ENCODE measurements around the gene SLC6A18.

The SLC6A18 gene

DNA sequence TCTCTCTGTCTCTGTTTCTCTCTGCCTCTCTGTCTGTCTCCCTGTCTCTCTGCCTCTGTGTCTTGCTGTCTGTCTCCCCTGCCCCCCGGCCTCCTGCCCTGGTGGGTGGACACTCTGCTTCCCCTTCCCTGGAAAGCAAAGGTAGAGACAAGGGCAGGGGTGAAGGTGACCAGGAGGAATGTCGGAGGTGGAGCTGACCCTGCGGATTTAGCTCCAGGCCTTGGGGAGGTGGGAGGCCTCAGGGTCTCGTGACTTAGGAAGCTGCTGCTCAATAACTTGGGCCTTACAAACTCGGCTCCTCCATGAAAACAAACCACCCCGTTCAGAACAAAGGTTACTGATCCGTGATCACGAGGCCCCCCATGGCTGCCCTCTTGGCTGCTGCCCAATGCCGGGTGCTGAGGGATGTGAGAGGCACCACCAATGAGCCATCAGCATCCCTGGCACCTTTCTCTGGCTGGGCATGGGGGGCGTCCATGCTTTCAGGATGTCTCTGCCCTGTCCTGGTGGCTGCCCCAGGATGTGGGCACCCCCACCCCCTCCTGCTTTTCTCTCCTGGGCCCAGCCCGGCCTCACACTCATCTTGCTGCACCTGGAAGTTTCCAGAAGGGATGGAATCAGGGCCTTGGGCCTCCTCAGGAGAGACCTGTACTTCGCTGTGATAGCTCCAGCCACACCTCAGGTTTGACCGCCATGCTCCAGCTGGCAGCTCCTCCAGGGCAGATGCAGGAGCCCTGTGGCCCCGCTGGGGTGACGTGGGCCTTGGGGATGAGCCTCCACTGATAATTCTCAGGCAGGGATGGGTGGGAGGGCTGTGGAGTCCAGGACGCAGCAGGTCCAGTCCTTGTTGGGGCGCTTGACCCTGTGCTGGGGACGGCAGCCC is 38.6 kb upstream of the SLC6A18 start:
- DNase-seq, result no peak
- in situ Hi-C loops (cut with HindIII; ENCODE audit: low pct_ligation_motif_present, low pct_unique_long_range_greater_than_20kb, low sequenced_read_pairs), result no loop called here

DNA sequence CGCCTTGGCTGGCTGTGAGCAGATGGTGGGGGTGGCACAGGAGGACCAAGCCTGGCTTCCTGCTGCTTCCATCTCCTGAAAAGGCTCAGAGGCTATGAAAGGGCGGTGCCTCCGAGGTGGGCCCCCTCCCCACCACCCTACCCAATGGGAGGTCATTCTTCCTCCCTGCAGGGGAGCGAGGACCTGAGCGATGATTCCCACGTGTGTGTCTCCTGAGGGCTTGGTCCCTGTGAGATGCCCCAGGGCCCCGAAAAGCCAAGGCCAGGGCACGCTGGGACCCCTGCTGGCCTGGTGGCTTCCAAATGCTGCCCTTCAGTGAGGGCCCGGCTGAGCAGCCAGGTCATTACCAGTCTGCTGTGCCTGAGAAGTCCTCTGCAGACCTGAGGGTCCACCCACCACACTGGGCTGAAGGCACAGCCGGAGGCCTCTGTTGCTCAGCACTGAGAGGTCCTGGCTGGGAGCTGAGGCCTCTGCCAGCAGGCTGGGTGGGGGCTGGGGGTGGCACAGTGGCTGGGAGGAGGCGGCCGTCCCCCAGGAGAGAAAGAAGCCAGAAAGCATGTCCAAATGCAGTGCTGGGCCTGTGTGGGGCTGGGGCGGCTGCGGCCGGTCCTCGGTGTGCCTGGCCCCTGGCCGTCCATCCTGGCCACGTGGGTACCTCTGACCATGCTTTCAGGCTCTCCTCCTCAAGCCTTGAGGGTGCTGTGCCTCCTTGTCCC is 37.8 kb upstream of the SLC6A18 start:
- no peak for DNase-seq
- in situ Hi-C loops (cut with HindIII; ENCODE audit: low pct_ligation_motif_present, low pct_unique_long_range_greater_than_20kb, low sequenced_read_pairs), result no loop called here

DNA sequence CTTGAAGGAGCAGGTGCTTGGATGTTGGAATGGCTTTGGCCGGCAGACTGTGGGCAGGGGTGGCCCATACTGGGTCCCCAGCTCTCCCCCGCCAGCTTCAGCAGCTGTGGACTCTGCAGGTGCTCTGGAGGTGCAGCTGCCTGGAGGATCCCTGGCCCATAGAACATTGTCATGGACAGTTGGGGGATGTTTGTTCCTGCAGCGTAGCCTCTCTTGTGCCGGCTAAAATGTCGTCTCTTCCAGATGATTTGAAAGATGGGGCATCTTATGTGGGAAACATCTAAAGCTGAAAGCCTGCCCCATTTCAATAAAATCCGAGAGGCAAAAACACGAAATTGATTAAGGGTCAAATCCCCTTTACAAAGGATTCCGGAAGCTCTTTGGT is 37.2 kb upstream of the SLC6A18 start:
- in situ Hi-C loops (cut with HindIII; ENCODE audit: low pct_ligation_motif_present, low pct_unique_long_range_greater_than_20kb, low sequenced_read_pairs), result no loop called here
- DNase-seq, result no peak

DNA sequence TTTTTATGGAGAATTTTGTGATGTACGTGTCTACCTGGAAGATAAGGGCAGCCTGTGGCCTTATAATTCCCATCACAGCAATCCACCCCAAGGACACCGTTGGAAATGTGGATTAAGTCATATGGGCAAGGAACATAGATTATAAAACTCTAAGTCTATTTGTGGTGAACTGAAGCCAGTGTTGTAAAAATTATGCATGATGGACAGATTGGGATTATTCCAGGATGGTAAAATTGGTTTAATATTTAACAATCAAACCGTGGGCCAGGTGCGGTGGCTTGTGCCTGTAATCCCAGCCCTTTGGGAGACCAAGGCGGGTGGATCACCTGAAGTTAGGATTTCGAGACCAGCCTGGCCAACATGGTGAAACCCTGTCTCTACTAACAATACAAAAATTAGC is 36.7 kb upstream of the SLC6A18 start:
- DNase-seq, result no peak
- in situ Hi-C loops (cut with HindIII; ENCODE audit: low pct_ligation_motif_present, low pct_unique_long_range_greater_than_20kb, low sequenced_read_pairs), result no loop called here

DNA sequence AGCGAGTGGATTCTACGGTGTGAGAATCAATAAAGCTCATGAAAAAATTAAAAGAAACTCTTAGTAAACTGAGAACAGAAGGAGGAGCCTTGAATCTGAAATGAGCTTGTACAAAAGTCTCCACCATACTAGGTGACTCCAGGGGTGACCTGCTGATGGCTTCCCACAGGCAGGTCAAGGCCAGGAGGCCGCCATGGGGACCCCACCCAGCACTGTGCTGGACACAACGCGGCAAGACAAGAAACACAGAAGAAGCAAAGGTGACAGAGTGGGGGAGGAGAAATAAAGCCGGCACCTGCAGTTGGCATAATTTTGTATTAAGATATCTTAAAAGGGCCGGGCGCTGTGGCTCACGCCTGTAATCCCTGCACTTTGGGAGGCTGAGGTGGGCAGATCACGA is 35.9 kb upstream of the SLC6A18 start:
- DNase-seq, result no peak
- in situ Hi-C loops (cut with HindIII; ENCODE audit: low pct_ligation_motif_present, low pct_unique_long_range_greater_than_20kb, low sequenced_read_pairs), result no loop called here

DNA sequence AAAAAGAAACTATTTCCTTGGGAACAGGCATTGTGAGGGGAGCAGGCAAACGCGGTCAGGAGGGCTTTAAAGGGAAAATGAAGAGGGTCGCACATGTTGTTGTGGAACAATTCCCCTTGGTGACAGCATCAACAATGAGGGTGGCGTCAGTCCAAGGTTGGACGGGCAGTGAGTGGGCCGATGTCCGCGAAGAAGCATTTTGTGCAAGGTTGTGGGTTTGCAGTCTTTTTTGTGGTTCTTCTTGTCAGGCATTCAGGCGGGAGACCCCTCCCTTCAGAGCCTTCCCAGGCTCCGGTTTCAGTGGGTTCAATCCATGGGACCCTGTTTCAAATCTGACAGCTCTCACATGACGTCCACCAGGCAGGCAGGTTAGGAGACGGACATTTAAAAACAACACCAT is 34.9 kb upstream of the SLC6A18 start:
- DNase-seq, result no peak
- in situ Hi-C loops (cut with HindIII; ENCODE audit: low pct_ligation_motif_present, low pct_unique_long_range_greater_than_20kb, low sequenced_read_pairs), result no loop called here

DNA sequence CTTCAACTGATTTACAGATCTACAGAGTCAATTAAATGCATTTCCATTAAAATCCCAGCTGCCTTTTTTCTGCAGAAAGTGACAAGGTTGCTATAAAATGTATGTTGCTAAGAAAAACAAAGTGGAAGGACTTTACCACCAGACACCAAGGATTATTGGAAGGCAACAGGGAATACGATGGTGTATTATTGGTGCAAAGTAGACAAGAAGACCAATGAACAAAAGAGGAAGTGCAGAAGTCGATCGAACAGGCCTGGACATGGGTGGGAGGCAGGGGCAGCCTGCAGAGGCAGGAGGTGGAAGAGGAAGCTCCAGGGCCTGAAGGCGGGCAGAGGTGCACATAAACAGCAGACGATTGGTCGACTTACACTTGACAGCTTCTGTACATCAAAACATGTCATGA is 34.3 kb upstream of the SLC6A18 start:
- no peak for DNase-seq
- in situ Hi-C loops (cut with HindIII; ENCODE audit: low pct_ligation_motif_present, low pct_unique_long_range_greater_than_20kb, low sequenced_read_pairs), result no loop called here

DNA sequence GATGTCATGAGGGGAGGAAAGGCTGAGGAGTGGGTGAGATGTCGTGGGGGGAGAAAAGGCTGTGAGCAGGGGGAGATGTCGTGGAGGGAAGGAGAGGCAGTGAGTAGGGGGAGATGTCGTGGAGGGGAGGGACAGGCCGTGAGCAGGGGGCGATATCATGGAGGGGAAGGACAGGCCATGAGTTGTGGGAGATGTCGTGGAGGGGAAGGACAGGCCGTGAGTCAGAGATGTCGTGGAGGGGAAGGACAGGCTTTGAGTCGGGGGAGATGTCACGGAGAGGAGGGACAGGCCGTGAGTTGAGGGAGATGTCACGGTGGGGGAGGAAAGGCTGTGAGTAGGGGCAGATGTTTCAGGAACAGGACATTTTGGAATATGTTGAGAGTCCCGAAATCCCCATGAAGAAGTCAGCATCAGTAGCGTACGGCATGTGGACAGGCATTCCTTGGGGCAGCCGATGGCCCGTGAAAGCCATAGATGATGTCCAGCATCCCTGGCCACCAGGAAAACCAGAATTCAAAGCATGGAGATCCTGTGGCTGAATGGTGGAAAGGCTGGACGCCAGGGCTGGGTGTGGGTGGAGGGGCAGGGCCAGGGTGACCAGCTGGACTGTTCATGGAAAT is 32.1 kb upstream of the SLC6A18 start:
- in situ Hi-C loops (cut with HindIII; ENCODE audit: low pct_ligation_motif_present, low pct_unique_long_range_greater_than_20kb, low sequenced_read_pairs), result no loop called here
- no peak for DNase-seq

DNA sequence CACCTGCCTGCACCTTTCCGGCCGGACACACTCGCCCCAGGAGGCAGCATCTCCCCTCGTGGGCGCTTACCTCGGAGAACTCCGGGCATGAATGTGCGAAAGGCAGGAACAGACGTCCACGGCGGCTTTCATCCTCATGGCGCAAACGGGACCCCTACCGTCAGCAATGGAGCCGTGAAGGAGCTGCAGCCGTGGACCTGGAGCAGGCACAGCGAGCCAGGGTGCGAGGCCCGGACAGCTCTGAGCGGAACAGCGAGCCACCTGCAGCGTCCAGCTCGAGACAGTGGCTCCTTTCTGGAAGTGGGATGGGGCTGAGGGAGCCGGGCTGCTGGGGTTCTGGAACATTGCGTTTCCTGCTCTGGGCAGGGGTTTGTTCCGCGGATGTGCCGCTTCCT is 31.6 kb upstream of the SLC6A18 start:
- in situ Hi-C loops (cut with HindIII; ENCODE audit: low pct_ligation_motif_present, low pct_unique_long_range_greater_than_20kb, low sequenced_read_pairs), result no loop called here
- DNase-seq, result no peak

DNA sequence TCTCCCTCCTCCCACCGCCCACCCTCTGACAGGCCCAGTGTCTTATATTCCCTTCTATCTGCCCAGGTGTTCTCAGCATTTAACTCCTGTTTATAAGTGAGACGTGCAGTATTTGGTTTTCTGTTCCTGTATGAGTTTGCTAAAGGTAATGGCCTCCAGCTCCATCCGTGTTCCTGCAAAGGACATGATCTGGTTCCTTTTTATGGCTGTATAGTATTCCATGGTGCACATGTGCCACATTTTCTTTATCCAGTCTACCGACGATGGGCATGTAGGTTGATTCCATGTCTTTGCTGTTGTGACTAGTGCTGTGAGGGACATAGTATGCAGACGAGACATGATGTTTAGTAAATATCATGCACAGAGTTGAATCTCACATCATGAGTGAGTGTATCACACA is 30.8 kb upstream of the SLC6A18 start:
- no peak for DNase-seq
- in situ Hi-C loops (cut with HindIII; ENCODE audit: low pct_ligation_motif_present, low pct_unique_long_range_greater_than_20kb, low sequenced_read_pairs), result no loop called here

DNA sequence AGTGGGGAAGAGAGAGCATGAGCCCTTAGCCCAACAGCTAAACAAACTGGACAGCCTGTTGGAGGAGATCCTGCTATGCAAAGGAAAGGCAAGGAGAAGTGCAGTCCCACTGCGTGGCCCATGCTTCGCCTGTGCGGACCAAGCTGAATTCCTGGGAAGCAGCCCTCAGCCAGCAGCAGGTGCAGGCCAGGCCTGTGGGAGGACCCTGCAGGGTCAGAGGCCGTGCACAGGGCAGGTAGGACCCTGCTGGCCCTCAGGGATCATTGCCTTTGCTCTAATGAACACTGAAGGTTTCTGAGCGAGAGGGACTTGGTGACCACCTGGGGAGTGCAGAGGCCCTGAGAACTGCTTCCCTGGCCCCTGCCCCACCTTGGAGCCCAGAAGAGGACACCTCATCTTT is 29.7 kb upstream of the SLC6A18 start:
- in situ Hi-C loops (cut with HindIII; ENCODE audit: low pct_ligation_motif_present, low pct_unique_long_range_greater_than_20kb, low sequenced_read_pairs), result no loop called here
- no peak for DNase-seq

DNA sequence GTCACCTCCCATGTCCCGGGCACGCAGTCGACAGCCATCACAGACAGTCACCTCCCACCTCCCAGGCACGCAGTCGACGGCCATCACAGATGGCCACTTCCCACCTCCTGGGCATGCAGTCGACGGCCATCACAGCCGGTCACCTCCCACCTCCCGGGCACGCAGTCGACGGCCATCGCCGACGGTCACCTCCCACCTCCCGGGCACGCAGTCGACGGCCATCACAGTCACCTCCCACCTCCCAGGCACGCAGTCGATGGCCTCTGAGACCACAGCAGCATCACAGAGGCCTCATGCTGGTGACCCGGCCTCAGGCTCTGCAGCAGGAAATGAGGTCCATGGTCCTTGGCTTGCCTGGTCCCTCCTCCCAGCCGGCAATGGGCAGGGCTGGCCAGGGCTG is 29.3 kb upstream of the SLC6A18 start:
- no peak for DNase-seq
- in situ Hi-C loops (cut with HindIII; ENCODE audit: low pct_ligation_motif_present, low pct_unique_long_range_greater_than_20kb, low sequenced_read_pairs), result no loop called here

DNA sequence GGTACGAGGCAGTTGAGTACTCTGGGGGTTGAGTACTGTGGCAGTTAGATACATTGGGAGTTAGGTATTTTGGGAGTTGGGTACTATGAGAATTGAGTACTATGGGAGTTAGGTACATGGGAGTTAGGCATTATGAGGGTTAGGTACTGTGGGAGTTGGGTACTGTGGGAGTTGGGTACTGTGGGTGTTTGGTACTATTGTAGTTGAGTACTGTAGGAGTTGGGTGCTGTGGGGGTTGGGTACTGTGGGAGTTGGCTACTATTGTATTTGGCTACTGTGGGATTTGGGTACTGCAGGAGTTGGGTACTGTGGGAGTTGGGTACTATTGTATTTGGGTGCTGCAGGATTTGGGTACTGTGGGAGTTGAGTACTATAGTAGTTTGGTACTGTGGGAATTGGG is 28.6 kb upstream of the SLC6A18 start:
- in situ Hi-C loops (cut with HindIII; ENCODE audit: low pct_ligation_motif_present, low pct_unique_long_range_greater_than_20kb, low sequenced_read_pairs), result no loop called here
- DNase-seq, result no peak

DNA sequence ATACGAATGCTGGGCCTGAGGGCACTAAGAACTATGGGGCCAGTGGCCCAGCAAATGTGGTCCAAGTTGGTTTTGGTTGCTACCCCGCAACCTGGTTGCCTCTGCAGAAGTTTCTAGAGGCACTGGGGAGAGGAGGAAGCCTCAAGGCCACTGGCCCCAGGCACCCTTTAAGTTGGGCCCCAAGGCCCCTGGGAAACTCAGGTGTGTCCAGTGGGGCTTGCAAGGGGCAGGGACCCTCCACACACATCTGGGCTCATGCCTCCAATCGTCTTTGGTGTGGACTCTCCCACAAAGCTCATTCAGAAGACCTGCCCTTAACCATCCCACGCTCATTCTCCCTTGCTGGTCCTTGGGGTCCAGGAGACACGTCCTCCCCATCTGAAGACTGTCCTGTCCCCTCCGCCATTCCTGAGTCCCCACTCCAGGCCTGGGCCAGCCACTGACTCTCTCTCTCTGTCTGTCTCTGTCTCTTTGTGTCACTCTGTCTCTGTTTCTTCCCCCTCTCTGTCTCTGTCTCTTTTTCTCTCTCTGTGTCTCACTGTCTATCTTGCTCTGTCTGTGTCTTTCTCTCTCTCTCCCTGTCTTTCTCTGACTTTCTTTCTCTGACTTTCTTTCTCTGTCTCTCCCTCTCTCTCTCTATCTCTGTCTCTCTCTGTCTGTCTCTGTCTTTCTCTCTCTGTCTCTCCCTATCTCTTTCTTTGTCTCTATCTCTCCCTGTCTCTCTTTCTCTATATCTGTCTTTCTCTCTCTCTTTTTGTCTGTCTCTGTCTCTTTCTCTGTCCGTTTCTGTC is 27.1 kb upstream of the SLC6A18 start:
- in situ Hi-C loops (cut with HindIII; ENCODE audit: low pct_ligation_motif_present, low pct_unique_long_range_greater_than_20kb, low sequenced_read_pairs), result no loop called here
- DNase-seq, result no peak

DNA sequence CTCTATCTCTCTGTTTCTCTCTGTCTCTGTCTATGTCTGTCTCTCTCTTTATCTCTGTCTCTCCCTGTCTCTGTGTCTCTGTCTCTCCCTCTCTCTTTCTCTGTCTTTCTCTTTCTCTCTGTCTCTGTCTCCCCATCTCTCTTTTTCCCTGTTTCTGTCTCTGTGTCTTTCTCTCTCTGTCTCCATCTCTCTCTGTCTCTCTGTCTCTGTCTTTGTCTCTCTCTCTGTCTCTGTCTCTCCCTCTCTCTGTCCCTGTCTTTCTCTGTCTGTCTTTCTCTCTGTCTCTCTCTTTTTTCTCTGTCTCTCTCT is 25.9 kb upstream of the SLC6A18 start:
- no peak for DNase-seq
- in situ Hi-C loops (cut with HindIII; ENCODE audit: low pct_ligation_motif_present, low pct_unique_long_range_greater_than_20kb, low sequenced_read_pairs), result no loop called here

DNA sequence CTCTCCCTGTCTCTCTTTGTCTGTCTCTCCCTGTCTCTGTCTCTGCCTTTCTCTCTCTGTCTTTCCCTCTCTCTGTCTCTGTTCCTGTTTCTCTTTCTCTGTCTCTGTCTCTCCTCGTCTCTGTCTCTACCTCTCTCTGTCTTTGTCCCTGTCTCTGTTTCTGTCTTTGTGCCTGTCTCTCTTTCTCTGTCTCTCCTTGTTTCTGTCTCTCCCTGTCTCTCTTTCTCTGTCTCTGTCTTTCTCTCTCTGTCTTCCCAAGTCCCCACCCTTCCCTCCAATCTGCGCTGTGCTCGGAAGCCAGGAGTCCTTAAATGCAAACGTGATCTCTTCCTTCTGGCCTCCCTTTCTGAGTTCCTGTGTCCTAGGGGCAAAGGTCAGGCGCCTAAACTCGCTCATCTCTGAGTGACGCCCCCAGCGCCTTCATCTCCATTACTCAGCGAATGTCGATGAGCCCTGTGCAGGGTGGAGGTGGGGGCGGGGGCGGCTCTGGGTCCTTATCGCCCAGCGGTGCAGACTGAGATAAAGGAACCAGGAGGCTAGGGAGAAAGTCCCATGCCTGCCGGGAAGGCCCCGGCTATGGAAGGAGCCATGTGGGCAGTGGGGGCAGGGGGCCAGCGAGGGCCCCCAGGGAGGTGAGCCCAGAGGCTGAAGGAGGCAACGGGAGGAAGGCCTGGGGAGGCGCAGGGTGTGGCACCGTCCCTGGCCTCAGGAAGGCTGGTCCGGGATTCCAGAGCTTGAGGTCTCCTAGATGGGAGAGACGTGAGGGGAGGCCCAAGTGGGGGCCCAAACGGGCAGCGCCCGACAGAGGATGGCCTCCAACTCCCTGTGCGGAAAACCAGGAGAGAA is 25.3 kb upstream of the SLC6A18 start:
- DNase-seq, result no peak
- in situ Hi-C loops (cut with HindIII; ENCODE audit: low pct_ligation_motif_present, low pct_unique_long_range_greater_than_20kb, low sequenced_read_pairs), result loop anchor here (25.0 kb wide), 1 partner anchor 262 kb away; no protein-coding TSS in a partner anchor

DNA sequence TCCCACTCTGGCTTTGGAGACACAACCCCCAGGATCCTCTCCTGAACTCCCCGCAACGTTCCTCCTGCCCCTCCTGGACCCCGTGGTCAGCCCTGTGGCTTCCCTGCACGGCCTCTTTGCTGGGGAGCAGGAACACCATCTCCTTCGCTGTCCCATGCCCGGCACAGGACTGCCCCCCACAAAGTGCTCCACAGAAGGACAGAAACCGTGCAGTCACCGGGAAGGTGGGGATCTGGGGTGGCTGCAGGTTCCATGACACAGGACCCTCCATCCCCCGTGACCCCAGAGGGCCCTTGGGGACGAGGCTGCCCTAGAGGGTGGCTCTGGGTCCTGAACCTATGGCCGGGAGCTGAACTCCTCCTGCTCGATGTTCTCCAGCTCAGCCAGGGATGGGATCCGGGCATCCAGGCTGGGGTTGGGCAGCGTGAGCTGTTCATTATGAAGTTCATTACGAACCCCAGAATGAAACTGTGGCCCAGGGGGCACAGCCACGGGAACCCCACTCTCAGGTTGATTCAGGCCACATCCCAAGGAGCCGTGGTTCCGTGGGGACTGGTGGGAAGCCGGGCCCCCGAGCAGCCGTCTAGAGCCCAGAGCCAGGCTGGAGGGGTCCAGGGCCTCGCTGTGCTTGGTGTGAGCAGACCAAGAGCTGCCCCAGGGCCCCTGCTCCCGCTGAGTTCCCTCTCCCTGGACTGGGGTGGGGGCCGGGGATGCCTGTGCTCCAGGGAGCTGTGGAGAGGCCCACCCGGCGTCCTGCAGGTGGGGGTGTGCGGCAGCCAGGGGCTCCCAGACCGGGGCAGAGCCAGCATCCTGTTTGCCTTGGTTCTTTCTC is 24.5 kb upstream of the SLC6A18 start:
- in situ Hi-C loops (cut with HindIII; ENCODE audit: low pct_ligation_motif_present, low pct_unique_long_range_greater_than_20kb, low sequenced_read_pairs), result loop anchor here (25.0 kb wide), 1 partner anchor 262 kb away; no protein-coding TSS in a partner anchor
- DNase-seq, result no peak

Data from ACHN (cell line).